Measurements from ENCODE around the gene SRL. TPM values are rescaled to one million over a fixed set of nuclear protein-coding genes. Genes with fewer than 3 reads are reported as not detected.
"Not testable (repeated sequence)": the region's sequence is repeated elsewhere in the genome, so short reads cannot be mapped to it uniquely, and the experiment has no call there.

Gene SRL
- total RNA-seq, 2 donors from 2014 or later: 295 to 466 TPM

- H3K9me3 ChIP-seq: no peaks in the 10 kb centered on the region
- no peaks in the 10 kb centered on the region for H3K36me3 ChIP-seq
- DNase-seq (ENCODE audit: low spot score): no peak
- H3K27ac ChIP-seq: no peak overlapping the region
- no peaks in the 10 kb centered on the region for H3K27me3 ChIP-seq
- no peaks in the 10 kb centered on the region for H3K4me1 ChIP-seq
- no peak overlapping the region for H3K4me3 ChIP-seq
- TF ChIP-seq CTCF (IDR thresholded peaks at IDR 0.05): no peak
Observed at GRCh38 chr16:4160658-4161430, 81.0 kb downstream of the SRL start.

GRCh38 chr16:4159726-4160125 lies 82.2 kb downstream of the SRL start:
- Histone ChIP-seq H3K36me3 (no peaks in the 10 kb centered on the region), H3K27ac (no peak overlapping the region), H3K27me3 (no peaks in the 10 kb centered on the region), H3K4me1 (no peaks in the 10 kb centered on the region), H3K4me3 (no peak overlapping the region), H3K9me3 (no peaks in the 10 kb centered on the region)
- no peak for DNase-seq (ENCODE audit: low spot score)
- no peak for TF ChIP-seq CTCF (IDR thresholded peaks at IDR 0.05)

- Histone ChIP-seq H3K4me3 (no peak overlapping the region), H3K36me3 (no peaks in the 10 kb centered on the region), H3K9me3 (no peaks in the 10 kb centered on the region), H3K4me1 (no peaks in the 10 kb centered on the region), H3K27me3 (no peaks in the 10 kb centered on the region), H3K27ac (no peak overlapping the region)
- TF ChIP-seq CTCF (IDR thresholded peaks at IDR 0.05): no peak
- no peak for DNase-seq (ENCODE audit: low spot score)
Observed at GRCh38 chr16:4158143-4159093, 83.5 kb downstream of the SRL start.

GRCh38 chr16:4157376-4157825 lies 84.5 kb downstream of the SRL start:
- no peak overlapping the region for H3K27ac ChIP-seq
- no peaks in the 10 kb centered on the region for H3K4me1 ChIP-seq
- H3K27me3 ChIP-seq: no peaks in the 10 kb centered on the region
- no peak overlapping the region for H3K4me3 ChIP-seq
- DNase-seq (ENCODE audit: low spot score): no peak
- no peaks in the 10 kb centered on the region for H3K36me3 ChIP-seq
- H3K9me3 ChIP-seq: no peaks in the 10 kb centered on the region
- no peak for TF ChIP-seq CTCF (IDR thresholded peaks at IDR 0.05)

GRCh38 chr16:4156503-4156902 lies 85.4 kb downstream of the SRL start:
- not testable (repeated sequence) for H3K27ac ChIP-seq; H3K36me3 ChIP-seq; H3K4me3 ChIP-seq; DNase-seq (ENCODE audit: low spot score); H3K4me1 ChIP-seq; H3K9me3 ChIP-seq; H3K27me3 ChIP-seq

GRCh38 chr16:4153364-4153763 lies 88.5 kb downstream of the SRL start:
- H3K36me3 ChIP-seq; H3K4me1 ChIP-seq; H3K27me3 ChIP-seq; H3K27ac ChIP-seq; H3K9me3 ChIP-seq; H3K4me3 ChIP-seq; DNase-seq (ENCODE audit: low spot score): not testable (repeated sequence)

All from right atrium auricular region (tissue), 2 donors.